ENCODE results near the gene FANK1.

The FANK1 gene

DNA sequence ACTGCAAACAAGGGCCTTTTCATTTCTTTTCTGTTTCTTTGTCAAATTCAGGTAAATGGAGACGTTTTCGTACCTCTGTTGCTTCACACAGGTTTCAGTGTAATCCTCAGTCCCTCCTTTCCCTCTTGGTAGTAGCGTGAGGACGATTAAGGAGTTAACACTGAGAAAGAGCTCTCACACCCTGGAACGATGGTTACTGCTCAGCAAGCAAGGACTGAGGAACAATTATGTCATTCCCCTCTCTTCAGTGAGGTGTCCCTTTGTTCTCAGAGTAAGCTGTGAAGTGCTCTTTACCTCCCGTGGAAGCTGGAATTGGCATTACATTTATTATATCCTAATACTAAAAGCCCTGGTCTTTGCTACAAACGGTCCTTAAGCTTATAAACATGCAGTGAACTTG lies 95.9 kb downstream of the FANK1 start:
- DNase-seq: no peak

DNA sequence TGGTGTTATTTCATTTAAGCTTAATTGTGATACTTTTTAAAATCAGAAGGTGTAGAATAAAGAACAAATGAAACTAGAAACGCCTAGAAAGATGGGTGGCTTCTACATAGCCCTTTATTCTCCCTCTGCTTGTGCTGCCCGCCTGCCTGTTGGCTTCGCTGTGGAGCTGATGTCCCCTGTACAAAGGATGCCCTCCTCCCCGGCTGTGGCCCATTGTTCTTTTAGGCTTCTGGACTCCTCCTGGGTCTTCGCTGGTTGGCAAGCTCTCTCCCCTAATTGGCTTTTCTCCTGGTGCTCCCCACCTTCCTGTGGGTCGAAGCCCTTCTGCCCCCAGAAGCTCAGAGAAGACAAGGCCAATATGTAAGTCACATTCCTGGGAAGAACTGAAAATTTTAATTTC lies 98.2 kb downstream of the FANK1 start:
- DNase-seq: no peak

DNA sequence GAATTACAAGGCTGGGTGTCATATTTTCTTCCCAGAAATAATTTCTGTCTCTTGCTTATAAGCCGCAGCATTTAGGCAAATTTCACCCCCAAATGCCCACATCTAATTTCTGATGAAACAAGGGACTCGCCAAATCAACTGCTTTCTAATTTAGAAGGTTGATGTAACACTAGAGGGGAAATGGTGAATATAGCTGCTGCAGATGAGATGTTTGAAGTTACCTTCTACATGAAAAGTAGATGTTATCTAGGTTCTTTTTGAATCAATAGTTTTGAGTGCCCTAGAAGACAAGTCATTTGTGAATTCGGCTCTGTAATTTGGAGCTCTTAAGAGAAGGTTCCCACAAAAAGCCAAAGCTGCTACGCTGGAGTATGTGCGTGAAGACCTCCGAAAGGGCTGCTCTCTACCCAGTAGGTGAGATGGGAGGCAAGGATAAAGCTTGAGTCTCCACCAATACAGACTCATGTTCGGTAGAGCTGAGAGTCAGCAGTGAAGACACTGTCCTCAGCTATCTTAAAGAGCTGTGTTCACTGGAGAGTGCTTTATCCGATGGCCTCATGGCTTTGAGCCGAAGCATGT lies 99.5 kb downstream of the FANK1 start:
- no peak for DNase-seq

DNA sequence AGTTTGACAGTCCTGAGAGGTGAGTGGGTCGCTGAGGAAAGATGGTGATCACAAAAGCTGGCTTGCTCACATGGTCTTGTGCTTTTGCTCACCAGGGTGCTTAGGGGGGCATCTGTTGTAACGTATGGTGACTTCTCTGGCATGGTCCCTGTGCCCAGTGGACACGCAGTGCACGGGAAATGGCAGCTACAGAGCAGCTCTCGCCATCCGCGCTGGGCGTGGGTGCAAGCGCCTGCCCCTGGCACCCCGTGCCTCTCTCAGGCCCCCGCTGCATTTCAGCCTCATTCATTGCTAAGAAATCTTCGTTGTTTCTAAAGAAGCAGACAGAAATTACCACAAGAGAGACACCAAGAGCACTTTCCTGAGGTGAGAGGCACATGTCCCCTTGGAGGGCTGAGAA lies 101.2 kb downstream of the FANK1 start:
- no peak for DNase-seq

DNA sequence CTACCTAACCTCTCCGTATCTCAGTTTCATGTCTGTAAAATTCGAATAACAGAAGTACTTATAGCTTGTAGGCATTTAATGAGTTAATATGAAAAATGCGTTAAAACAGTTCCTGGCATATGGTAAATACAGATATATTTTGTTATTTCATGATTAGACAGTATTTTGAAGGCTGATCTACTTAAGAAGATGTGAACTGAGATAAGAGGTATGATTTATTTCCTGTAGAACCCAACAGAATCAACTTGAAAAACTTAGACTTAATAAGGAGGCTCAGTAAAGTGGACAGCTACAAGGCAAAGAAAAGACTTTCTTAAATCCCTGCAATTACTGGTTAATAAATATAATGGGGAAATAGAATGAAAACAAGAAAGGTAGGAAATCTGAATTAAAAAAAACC lies 103.3 kb downstream of the FANK1 start:
- DNase-seq: no peak

DNA sequence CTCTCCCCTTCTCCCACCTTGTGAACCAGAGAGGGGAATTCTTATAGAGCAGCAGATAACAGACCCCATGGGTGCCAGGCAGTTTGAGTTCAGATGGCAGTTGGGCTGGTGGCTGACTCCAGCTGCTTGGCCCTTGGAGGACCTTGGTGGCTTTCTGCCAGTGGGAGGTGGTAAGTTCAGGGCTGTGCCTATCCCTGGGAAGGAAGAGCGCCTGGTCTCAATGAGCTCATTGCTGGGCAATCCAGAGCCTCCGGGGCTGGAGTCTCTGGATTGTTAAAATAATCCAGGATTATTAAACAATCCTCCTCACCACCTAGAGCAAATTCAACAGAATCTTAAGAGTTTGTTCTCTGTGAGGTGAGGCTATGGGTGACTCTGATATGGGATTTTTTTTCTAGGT lies 105.2 kb downstream of the FANK1 start:
- DNase-seq: no peak

DNA sequence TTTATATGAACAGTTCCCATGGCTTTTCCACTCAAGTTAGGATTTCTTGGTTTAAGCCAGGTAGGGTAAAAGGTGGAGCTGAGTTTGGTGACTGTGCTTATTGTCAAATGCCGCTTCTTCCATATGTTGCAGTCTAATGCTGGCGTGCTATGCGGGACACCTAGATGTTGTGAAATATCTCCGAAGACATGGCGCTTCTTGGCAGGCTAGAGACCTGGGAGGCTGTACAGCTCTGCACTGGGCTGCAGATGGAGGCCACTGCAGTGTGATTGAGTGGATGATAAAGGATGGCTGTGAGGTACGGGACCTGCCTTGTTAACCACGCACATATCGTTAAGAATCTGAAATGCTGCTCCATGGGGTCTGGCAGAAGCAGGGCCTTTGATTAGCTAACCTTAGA lies 108.4 kb downstream of the FANK1 start:
- no peak for DNase-seq

DNA sequence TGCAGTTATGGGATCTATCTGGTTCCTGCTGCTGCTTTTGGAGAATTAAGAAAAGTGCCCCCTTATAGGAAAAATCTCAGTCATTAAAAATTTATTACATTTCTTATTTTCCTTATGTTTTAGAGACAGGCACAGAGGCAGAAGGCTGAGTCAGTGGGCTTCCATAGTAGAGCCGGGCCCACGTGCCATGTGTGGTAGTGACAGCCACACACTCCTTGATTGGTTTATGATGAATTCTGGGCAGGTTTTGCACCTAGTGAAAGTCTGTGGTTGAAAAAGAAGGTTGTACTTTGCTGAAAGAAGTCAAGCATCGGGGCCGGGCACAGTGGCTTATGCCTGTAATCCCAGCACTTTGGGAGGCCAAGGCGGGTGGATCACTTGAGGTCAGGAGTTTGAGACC lies 109.9 kb downstream of the FANK1 start:
- no peak for DNase-seq

DNA sequence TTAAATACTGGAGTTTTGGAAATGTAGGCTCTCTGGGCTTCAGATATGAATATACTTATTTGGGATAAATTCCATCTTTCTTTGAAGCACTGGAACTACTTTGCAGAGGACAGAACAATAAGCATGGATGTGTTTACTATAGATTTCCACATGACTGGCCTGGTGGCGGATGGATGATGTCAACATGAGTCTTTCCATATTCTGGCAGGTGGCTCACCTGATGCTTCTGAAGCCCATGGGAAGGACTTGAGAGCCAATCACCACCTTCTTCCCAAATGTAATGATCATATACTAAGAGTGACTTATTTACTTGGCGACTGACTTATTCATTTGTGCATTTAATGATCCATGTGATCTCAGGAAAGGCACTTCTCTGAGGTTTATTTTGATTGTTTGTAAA lies 110.5 kb downstream of the FANK1 start:
- no peak for DNase-seq

DNA sequence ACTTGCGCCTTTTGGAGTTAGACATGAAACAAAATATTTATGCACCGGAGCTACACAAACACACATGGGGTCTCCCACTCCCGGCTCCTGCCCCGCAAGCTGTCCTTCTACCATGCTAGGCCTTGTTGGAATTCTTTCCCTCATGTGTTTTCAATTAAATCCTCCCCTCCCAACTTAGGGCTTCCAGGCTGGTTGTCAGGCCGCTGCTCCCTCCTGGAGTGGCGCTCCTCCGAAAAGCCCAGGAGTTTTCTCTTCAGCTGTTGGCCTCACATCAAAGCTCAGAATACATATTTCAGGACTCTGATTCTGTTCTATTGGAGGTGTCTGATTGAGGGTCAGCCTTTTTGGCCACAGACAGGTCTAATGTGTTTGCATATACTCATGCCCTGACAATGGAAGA lies 113.3 kb downstream of the FANK1 start:
- no peak for DNase-seq

DNA sequence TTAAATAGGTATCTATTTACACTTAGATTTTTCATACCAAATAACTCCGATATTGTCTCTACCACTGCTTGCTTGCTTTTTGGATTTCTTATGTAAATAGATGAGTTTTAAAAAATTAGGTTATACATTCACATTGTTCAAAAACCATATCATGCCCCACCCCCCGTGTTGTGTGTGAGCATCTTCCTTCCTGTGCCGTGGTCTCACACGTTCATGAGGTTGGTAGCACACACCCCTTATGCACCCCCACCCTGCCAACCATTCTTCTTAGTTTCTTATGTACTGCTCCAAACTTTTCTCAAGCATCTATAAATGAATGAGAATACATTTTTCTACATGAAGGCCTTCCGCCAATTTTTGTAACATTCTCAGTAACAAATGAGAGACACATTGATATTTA lies 115.6 kb downstream of the FANK1 start:
- DNase-seq: no peak

DNA sequence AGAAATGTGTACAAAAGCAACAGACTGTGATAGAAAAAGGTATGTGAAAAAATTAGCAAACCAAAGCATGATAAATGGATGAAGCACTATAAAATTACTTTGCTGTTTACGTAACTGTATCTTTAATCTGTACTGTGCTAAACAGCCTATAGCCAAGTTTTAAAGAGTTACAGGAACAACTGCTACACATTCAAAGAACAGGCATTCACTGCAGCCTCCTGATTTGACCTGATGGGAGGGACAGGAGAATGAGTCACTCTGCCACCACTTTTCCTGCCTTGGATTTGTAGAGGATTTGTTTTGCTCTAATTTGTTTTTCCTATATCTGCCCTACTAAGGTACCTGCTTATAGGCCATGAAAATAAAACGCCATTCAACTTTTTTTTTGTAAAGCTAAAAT lies 116.1 kb downstream of the FANK1 start:
- DNase-seq: no peak

DNA sequence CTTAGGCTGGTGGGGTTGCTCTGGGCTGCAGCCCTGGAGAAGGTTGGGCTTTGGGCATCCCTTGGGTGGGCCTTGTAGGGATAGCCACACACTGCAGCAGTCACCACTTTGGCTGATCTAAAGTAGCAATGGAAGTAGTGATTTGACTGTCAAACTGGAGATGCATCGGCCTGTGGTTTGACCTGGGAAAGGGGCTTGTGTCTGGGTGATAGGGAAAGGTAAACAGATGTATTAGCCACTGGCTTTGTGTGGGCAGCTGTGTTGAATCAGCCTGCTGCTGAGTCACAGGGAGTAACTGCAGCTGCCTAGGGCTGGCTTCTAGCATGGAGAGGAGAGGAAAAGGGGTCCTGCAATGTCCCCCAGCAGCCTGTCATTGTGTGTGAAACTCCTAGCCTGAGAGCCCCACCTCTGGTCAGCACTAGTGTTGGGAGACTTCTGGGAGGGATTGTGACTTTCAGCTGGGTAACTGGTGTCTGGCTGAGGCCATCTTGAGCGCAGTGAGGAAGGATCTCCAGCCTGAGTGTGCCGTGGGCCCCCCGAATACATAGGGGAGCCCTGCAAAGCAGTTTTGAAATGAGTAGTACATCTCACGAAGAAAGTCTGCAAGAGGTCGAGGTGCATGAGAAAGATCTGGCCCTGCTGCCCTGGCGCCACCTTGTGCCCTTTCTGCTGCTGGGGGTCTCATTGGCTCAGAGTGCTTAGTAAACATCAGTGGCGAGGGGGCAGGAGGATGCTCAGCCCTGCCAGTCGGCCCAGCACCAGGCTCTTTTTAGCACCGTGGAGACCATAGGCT lies 117.3 kb downstream of the FANK1 start:
- DNase-seq: no peak

DNA sequence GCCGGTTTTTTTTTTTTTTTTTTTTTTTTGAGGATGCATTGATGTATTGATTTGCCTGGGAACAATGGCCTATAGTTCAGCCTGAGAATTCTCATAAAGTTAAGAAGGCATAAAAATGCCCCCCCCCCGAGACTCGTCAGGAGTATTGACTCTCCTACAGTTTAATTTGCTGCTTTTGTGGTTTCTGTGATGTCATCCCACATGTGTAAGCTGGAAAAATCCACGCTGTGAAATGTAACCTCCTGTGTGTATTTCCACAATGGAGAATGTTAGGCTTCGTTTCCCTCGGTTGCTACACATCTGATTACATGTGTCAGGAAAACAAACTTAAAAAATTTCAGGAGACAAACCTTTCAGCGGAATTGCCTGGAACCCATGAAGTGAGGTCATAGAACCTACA lies 117.9 kb downstream of the FANK1 start:
- DNase-seq: no peak

DNA sequence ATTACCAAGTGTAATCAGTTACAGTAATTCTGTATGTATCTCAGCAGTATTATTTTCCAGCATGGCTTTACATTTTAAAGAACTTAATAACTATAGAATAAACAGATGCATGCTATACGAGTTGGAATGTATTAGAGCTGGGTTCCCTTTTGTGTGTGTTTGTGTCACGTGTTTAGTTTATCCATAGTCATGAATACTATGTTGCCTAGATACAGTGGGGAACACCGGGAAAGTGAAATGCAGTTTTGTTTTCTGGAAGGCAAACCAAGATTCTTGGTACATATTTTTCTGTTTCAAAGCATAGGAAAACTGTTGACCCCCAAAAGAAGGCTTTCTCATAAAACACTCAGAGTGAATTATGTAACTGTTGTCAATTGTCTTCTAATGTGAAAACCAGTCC lies 119.0 kb downstream of the FANK1 start:
- DNase-seq: no peak

DNA sequence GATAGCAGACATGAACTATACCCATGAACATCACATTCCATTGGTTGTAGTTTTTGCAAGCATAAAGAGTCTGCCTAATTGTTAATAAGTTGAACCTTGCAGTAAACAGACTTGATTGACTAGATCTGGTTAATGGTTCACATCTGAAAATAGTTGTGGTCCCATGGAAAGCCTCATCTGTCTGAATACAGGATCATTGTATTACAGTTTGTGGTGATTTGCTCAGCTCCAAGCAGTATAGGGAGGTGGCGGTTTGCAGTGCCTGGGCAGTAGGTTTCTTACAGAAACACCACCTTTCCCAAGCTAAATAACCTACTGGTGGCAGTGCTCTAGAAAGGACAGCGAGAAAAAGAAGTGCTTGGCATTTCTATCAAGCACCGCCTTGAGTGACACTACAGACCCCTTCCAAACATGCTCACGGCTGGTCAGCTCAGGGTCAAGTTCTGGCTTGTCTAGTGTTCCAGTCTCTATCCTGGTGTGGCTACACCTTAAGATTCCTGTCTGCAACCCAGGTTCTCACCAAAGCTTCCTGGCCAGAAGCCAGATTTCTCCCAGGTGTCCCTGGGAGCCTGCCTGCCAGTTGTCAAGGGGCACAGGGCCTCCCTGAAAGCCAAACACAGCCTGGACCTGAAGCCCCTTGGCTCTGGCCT lies 119.9 kb downstream of the FANK1 start:
- DNase-seq: no peak

DNA sequence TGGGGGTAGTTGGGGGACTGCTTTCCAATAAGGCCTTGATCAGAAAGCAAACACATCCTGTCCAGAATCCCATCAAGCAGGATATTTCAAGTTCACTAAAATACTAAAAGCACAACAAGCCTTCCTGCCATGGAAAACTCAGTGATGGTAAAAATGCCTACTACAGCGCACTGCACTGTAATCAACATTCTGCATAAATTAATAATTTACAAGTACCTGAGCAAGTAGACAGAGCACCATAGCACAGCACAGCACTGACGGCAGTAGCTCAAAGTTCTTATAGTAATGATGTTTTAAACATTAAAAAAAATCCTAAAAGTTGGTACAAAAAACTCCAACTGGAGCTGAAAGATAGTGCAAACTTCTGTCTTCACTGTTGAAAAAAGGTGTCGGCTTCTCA lies 120.5 kb downstream of the FANK1 start:
- no peak for DNase-seq

DNA sequence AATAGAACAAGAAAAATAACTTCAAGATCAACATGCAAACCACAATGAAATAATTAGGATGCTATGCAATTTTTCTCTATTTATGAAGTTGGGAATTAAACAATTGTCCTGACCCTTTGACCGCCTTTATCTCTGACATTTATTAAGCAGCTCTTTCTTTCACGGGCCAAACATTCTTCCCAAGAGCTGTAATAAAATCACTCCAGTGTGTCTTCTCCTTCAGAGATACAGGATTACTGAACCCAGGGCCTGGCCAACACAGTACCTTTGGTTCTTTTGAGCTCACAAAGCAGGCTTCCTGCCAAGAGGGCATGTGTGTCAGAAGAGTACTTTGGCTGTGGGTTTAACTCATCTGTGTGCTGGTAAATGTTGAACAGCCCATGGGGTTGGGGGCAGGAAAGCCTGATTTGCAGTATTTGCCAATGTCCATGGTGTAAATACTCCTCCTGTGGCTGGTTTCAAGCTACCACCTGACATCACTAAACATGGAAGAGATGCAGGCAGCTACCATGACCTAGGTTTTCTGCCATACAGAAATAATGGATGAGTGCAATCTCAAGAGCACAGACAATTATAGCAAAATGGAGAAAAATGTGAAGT lies 121.7 kb downstream of the FANK1 start:
- no peak for DNase-seq

DNA sequence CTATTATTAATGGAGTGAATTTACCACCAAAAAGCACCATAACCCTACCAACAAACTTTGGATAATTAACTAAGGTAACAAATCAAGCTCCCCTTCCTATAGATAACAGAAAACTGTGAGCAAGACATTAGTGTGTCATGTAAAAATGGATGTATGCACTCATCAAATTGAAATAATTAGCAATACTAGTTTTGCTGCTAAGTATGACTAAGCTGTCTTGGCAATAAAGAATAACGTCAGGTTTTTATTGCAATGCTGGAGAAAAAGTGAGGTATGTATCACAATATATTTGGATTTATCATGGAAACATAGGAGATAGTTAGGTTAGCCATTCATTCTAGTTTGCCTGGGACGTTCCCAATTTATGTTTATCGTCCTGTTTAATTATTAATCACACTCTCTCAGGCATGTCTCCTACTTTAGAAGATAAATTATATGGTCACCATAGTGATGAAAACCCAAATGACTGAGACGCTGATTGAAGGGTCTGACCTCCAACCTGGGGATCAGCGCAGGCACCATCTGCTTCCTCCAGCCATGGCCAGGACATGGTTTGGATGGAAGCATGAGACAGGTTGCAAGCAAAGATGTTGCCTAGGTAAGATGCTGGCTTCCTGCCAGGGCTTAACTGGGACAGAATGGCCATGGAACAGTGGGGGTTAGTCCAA lies 125.6 kb downstream of the FANK1 start:
- no peak for DNase-seq

DNA sequence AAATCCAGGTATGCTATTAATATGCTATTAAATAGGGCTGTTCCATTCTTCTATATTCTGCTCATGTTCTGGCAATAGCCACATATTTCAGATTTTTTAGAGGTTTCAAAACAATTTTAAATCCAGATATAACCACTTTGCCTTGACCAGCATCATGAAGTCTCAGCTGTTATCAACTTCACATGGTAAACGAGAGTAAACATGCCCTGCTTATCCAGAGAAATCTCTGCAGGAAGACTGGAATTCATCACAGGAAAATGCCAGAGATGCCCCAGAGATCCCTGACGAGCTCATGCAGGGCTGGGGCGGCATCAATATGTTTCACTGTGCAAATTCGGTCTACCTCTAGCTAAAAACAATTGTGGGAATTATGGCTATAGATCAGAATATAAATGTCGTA lies 126.5 kb downstream of the FANK1 start:
- no peak for DNase-seq

DNA sequence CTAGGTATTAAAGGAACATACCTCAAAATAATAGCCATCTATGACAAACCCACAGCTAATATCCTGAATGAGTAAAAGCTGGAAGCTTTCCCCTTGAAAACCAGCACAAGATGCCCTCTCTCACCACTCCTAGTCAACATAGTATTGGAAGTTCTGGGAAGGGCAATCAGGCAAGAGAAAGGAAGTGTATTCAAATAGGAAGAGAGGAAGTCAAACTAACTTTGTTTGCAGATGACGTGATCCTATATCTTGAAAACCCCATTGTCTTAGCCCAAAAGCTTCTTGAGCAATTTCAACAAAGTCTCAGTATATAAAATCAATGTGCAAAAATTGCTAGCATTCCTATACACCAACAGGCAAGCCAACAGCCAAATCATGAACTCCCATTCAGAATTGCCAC lies 131.3 kb downstream of the FANK1 start:
- DNase-seq: no peak

DNA sequence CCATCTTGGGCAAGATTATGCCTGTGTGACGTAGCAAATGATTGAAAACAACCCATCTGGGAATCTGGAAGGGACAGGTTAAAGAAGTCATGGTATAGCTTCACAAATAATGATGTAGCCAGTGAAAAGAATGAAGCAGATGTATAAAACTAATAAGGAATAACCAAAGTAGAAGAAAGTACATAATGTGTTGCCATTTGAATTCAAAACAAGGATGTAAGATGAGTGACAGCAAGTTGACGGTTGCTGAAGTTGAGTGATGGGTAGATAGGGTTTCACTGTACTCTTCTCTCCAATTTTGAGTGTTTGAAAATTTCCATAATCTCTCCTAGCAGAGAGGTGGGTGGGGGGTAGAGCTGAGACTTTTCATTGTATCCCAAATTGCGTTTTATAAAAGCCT lies 133.6 kb downstream of the FANK1 start:
- no peak for DNase-seq

DNA sequence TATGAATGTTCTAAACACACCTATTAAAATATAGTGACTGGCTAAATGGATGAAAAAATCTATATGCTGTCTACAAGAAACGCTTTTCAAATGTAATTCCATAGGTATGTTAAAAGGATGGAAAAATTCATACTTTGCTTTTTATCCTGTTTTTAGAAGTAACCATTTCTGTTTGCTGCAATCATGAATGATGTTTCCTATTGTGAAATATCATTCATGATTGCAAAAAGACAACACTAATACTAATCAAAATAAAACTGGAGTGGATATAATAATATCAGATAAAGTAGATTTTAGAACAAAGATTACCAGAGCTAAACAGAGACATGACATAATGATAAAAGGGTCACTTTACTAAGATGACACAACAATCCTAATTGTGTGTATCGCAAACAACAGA lies 138.2 kb downstream of the FANK1 start:
- DNase-seq: no peak

DNA sequence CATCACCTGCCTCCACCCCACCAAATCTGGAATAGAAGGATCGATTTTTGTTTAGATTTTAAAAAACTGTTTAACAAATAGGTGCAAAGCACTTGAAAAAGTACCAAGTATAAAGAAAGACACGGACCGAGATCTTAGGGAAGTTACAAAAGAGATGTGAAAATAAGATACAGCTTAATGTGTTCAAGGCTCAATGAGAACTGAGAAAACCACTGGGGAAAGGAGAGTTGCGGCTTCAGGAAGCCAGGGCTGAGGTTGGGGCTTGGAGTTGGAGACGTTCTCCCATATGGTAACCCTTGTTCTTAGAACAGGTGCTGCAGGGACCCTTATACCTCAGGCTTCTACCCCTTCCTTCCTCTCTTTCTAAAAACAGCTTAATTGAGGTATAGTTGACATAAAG lies 140.2 kb downstream of the FANK1 start:
- DNase-seq: no peak

All from NCI-H1436 treated with DMSO at 0.1 percent for 48 hours (cell line).